HL-60 (cell line): ENCODE results near the gene DHRS7B.
"Not testable (repeated sequence)": the region's sequence is repeated elsewhere in the genome, so short reads cannot be mapped to it uniquely, and the experiment has no call there.

ENCODE experiments used
- DNase-seq, 2 experiments: peaks; one replicate each; pipeline ENCODE4 v3.0.0-alpha.2; 2010 to 2020; ENCODE audit warnings: low read depth in 1 of 2, low spot score in 1 of 2
- H3K27ac ChIP-seq: fragments of 250-450 bp; sonication (Bioruptor Pico); replicated peaks from 2 replicates; pipeline ENCODE4 v1.5.1; 2020; ENCODE audit warnings: mild to moderate bottlenecking, moderate library complexity
- H3K27me3 ChIP-seq: fragments of 250-450 bp; sonication (Bioruptor Pico); 2 replicates; pipeline ENCODE4 v1.5.1; 2021; ENCODE audit warnings: mild to moderate bottlenecking, moderate library complexity; ENCODE audit not compliant: insufficient read depth, poor library complexity, severe bottlenecking
- H3K4me3 ChIP-seq: replicated peaks from 2 replicates; pipeline ENCODE4 v1.5.1; 2011; ENCODE audit warnings: mild to moderate bottlenecking, control low read depth, low read length; ENCODE audit not compliant: insufficient read depth
- GABPA ChIP-seq: IDR thresholded peaks from 2 replicates; pipeline ENCODE4 v1.6.1; 2012; ENCODE audit warnings: low read depth
- POLR2AphosphoS5 ChIP-seq: IDR thresholded peaks from 2 replicates; pipeline ENCODE4 v1.6.1; 2012; ENCODE audit warnings: low read depth
- SPI1 ChIP-seq: IDR thresholded peaks from 2 replicates; pipeline ENCODE4 v1.6.1; 2012; ENCODE audit warnings: low read depth, mild to moderate bottlenecking, borderline replicate concordance
- TF ChIP-seq, protein P1 (sequence below): IDR thresholded peaks from one replicate; pipeline ENCODE4 v1.5.1; 2011; ENCODE audit warnings: low read length, control low read depth, inconsistent platforms; ENCODE audit not compliant: insufficient read depth
- TF ChIP-seq, protein P2 (sequence below): IDR thresholded peaks from 2 replicates; pipeline ENCODE4 v1.6.1; 2012; ENCODE audit warnings: low read depth; ENCODE audit not compliant: insufficient replicate concordance

Gene DHRS7B

DNA sequence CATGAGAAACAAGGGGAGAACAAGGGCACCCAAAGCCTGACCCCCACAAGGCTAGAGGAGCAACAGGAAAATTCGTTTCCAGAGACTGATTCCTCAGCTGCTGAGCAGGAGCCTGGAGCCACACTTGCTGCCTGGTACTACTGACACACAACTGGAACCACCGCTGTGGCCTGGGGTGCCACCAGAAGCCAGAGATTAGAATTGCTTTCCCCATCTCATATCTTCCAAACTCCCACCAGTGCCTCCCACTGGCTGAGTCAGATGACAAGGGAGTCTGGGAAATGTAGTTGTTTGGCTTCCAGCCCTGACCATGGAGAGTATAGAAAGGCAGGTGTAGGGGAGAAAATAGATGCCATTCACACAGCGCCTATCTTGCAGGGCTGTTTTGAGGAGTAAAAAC is 91.3 kb downstream of the DHRS7B start:
- no peak overlapping the region for H3K4me3 ChIP-seq
- DNase-seq: no peak
- no peak overlapping the region for H3K27ac ChIP-seq

DNA sequence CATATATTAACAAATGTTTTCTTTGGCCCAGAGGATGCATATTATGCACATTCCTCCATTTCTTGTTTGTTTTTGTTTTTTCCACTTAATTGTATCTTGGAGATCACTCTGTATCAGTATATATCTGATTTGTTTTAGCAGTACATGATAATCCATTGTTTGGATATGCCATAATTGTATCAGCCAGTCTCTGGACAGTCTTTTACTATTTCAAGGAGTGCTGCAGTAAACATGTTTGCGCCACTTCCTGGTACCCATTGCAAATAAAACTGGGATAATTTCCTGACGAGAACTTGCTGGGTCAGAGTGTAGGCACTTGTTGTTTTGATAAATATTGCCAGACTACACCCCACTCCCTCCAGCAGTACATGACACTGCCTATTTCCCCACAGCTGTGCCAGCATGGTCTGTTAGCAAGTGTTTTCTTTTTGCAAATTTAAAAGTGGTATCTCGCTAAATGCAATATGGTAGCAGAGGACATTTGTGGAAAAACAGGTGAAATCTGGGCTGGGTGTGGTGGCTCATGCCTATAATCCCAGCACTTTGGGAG is 92.1 kb downstream of the DHRS7B start:
- no peak for DNase-seq
- Histone ChIP-seq H3K4me3 (no peak overlapping the region), H3K27ac (no peak overlapping the region), H3K27me3 (no peaks in the 10 kb centered on the region)
- TF ChIP-seq, protein P1, sequence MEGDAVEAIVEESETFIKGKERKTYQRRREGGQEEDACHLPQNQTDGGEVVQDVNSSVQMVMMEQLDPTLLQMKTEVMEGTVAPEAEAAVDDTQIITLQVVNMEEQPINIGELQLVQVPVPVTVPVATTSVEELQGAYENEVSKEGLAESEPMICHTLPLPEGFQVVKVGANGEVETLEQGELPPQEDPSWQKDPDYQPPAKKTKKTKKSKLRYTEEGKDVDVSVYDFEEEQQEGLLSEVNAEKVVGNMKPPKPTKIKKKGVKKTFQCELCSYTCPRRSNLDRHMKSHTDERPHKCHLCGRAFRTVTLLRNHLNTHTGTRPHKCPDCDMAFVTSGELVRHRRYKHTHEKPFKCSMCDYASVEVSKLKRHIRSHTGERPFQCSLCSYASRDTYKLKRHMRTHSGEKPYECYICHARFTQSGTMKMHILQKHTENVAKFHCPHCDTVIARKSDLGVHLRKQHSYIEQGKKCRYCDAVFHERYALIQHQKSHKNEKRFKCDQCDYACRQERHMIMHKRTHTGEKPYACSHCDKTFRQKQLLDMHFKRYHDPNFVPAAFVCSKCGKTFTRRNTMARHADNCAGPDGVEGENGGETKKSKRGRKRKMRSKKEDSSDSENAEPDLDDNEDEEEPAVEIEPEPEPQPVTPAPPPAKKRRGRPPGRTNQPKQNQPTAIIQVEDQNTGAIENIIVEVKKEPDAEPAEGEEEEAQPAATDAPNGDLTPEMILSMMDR: no peak
- no peak for TF ChIP-seq SPI1
- TF ChIP-seq GABPA: no peak
- TF ChIP-seq POLR2AphosphoS5: no peak
- TF ChIP-seq, protein P2, sequence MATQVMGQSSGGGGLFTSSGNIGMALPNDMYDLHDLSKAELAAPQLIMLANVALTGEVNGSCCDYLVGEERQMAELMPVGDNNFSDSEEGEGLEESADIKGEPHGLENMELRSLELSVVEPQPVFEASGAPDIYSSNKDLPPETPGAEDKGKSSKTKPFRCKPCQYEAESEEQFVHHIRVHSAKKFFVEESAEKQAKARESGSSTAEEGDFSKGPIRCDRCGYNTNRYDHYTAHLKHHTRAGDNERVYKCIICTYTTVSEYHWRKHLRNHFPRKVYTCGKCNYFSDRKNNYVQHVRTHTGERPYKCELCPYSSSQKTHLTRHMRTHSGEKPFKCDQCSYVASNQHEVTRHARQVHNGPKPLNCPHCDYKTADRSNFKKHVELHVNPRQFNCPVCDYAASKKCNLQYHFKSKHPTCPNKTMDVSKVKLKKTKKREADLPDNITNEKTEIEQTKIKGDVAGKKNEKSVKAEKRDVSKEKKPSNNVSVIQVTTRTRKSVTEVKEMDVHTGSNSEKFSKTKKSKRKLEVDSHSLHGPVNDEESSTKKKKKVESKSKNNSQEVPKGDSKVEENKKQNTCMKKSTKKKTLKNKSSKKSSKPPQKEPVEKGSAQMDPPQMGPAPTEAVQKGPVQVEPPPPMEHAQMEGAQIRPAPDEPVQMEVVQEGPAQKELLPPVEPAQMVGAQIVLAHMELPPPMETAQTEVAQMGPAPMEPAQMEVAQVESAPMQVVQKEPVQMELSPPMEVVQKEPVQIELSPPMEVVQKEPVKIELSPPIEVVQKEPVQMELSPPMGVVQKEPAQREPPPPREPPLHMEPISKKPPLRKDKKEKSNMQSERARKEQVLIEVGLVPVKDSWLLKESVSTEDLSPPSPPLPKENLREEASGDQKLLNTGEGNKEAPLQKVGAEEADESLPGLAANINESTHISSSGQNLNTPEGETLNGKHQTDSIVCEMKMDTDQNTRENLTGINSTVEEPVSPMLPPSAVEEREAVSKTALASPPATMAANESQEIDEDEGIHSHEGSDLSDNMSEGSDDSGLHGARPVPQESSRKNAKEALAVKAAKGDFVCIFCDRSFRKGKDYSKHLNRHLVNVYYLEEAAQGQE: no peak

More for the DNA sequence above, 91.3 kb downstream of the DHRS7B start:
- TF ChIP-seq SPI1 (no peak), POLR2AphosphoS5 (no peak), GABPA (no peak)
- TF ChIP-seq, protein P1: no peak
- TF ChIP-seq, protein P2: no peak
- no peaks in the 10 kb centered on the region for H3K27me3 ChIP-seq

DNA sequence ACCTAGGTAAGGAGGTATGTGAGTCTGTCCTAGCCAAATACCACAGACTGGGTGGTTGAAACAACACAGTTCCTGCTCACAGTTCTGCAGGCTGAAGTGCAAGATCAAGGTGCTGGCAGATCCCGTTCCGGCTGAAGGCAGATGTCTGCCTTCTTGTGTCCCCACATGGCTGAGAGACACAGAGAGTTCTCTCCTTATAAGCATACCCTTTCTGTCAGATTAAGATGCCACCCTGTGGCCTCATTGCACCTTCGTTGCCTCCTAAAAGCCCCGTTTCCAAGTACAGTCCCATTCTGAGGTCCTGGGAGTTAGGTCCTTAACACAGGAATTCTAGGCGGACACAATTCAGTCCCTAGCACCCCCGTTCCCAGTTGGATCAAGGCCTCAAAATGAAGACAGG is 96.3 kb downstream of the DHRS7B start:
- TF ChIP-seq, protein P1: no peak
- TF ChIP-seq, protein P2: no peak
- no peak for TF ChIP-seq SPI1
- TF ChIP-seq GABPA: no peak
- no peak for TF ChIP-seq POLR2AphosphoS5
- no peak for DNase-seq
- Histone ChIP-seq H3K27me3 (no peaks in the 10 kb centered on the region), H3K4me3 (no peak overlapping the region), H3K27ac (no peak overlapping the region)

DNA sequence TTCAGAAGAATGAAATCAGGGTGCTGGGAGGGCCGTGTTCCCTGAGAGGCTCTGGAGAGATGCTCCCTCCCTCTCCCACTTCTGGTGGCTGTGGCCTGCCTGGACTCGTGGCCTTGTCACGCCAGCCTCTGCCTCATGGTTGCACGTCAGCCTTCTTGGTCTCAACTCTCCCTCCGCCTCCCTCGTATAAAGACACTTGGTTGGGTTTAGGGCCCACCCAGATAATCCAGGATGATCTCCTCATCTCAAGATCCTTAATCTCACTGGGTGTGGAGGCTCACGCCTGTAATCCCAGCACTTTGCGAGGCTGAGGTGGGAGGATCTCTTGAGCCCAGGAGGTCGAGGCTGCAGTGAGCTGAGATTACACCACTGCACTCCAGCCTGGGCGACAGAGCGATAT is 100.5 kb downstream of the DHRS7B start:
- not testable (repeated sequence) for H3K27ac ChIP-seq, H3K4me3 ChIP-seq, H3K27me3 ChIP-seq, DNase-seq
